Measurements from ENCODE around the gene OLA1. TPM values are rescaled to one million over a fixed set of nuclear protein-coding genes. Genes with fewer than 3 reads are reported as not detected.

The OLA1 gene
- polyA plus RNA-seq, 1 of the 3 experiments (the other 2 are of a cell fraction) = 46.9 TPM

GRCh38 chr2:174046172-174046571, 202.2 kb downstream of the OLA1 start:
- Histone ChIP-seq H3K27ac (ENCODE audit: low read depth in 2 of 2, low read length in 1 of 2) (no peak overlapping the region), H4K20me1 (ENCODE audit: insufficient read depth) (no peaks in the 10 kb centered on the region), H3K9me3 (no peaks in the 10 kb centered on the region), H3K79me2 (ENCODE audit: insufficient read depth) (no peaks in the 10 kb centered on the region), H3K4me2 (no peak overlapping the region), H3K9ac (no peak overlapping the region), H3F3A (replicated peaks; ENCODE audit: insufficient read depth) (no peaks in the 10 kb centered on the region), H3K4me3 (ENCODE audit: low read depth in 2 of 2, low read length in 1 of 2) (no peak overlapping the region), H3K36me3 (replicated peaks in 1 of 2; ENCODE audit: control insufficient read depth in 1 of 2, insufficient read depth in 2 of 2, low read length in 1 of 2) (no peaks in the 10 kb centered on the region), H3K4me1 (ENCODE audit: control insufficient read depth in 1 of 2, insufficient read depth in 2 of 2, low read depth in 1 of 2, low read length in 1 of 2) (no peaks in the 10 kb centered on the region; a peak in 1 of 4 replicates), H3K9me2 (no peaks in the 10 kb centered on the region), H2AFZ (ENCODE audit: low read depth) (no peak overlapping the region), H3K27me3 (ENCODE audit: insufficient read depth) (no peaks in the 10 kb centered on the region)
- no peak for DNase-seq
- WGBS (ENCODE audit: low lambda C conversion rate) = 43% methylated on average over 3 of the region's 3 CpGs
- ChIA-PET CTCF (no interaction called here), POLR2A (no interaction called here)
- TF ChIP-seq CHD2 (IDR thresholded peaks at IDR 0.05; ENCODE audit: low read length, partially characterized antibody) = no peak
- no peak for TF ChIP-seq GABPA (IDR thresholded peaks at IDR 0.05; ENCODE audit: low read depth)
- no peak for TF ChIP-seq YY1 (IDR thresholded peaks at IDR 0.05; ENCODE audit: low read depth)
- TF ChIP-seq ZBTB33 (IDR thresholded peaks at IDR 0.05; ENCODE audit: borderline replicate concordance, low read depth) = no peak
- TF ChIP-seq EP300 (IDR thresholded peaks at IDR 0.05; ENCODE audit: borderline replicate concordance in 1 of 2, low read depth in 1 of 2, low read length in 1 of 2) = no peak
- TF ChIP-seq MXI1 (IDR thresholded peaks at IDR 0.05; ENCODE audit: low read depth, low read length) = no peak
- TF ChIP-seq NFIC (IDR thresholded peaks at IDR 0.05; ENCODE audit: borderline replicate concordance) = no peak
- no peak for TF ChIP-seq RCOR1 (IDR thresholded peaks at IDR 0.05; ENCODE audit: low read length)
- no peak for TF ChIP-seq RXRA (IDR thresholded peaks at IDR 0.05; ENCODE audit: borderline replicate concordance, low read depth)
- TF ChIP-seq MEF2A (IDR thresholded peaks at IDR 0.05; ENCODE audit: borderline replicate concordance, low read depth) = no peak
- TF ChIP-seq, protein P1, sequence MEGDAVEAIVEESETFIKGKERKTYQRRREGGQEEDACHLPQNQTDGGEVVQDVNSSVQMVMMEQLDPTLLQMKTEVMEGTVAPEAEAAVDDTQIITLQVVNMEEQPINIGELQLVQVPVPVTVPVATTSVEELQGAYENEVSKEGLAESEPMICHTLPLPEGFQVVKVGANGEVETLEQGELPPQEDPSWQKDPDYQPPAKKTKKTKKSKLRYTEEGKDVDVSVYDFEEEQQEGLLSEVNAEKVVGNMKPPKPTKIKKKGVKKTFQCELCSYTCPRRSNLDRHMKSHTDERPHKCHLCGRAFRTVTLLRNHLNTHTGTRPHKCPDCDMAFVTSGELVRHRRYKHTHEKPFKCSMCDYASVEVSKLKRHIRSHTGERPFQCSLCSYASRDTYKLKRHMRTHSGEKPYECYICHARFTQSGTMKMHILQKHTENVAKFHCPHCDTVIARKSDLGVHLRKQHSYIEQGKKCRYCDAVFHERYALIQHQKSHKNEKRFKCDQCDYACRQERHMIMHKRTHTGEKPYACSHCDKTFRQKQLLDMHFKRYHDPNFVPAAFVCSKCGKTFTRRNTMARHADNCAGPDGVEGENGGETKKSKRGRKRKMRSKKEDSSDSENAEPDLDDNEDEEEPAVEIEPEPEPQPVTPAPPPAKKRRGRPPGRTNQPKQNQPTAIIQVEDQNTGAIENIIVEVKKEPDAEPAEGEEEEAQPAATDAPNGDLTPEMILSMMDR (IDR thresholded peaks at IDR 0.05) = no peak
- no peak for TF ChIP-seq EZH2phosphoT487 (IDR thresholded peaks at IDR 0.05; ENCODE audit: borderline replicate concordance, low read depth)
- TF ChIP-seq FOSL2 (IDR thresholded peaks at IDR 0.05; ENCODE audit: borderline replicate concordance, low read depth) = no peak
- no peak for TF ChIP-seq SMC3 (IDR thresholded peaks at IDR 0.05; ENCODE audit: low read depth, low read length)
- no peak for TF ChIP-seq FOXM1 (IDR thresholded peaks at IDR 0.05; ENCODE audit: low read depth)
- no peak for TF ChIP-seq POLR2AphosphoS5 (IDR thresholded peaks at IDR 0.05; ENCODE audit: low read depth, low read length)
- no peak for TF ChIP-seq JUND (IDR thresholded peaks at IDR 0.05)
